ENCODE data around the gene CCSAP. TPM values are rescaled to one million over a fixed set of nuclear protein-coding genes. Genes with fewer than 3 reads are reported as not detected.

CCSAP gene
- polyA plus RNA-seq, 1 of the 3 experiments (the other 2 are of a cell fraction): 1.8 TPM

GRCh38 chr1:229303855-229304254, 39.0 kb downstream of the CCSAP start:
- peaks cover 57 to 75% of the 10 kb centered on the region in 2 experiments for H3K36me3 ChIP-seq (replicated peaks in 1 of 2; ENCODE audit: control insufficient read depth in 1 of 2, insufficient read depth in 2 of 2, low read length in 1 of 2)
- DNase-seq: no peak
- POLR2A ChIA-PET: no interaction called here

More at GRCh38 chr1:229303855-229304254, 39.0 kb downstream of the CCSAP start:
- Histone ChIP-seq H4K20me1 (ENCODE audit: insufficient read depth) (no peaks in the 10 kb centered on the region), H3K4me1 (ENCODE audit: control insufficient read depth in 1 of 2, insufficient read depth in 2 of 2, low read depth in 1 of 2, low read length in 1 of 2) (no peaks in the 10 kb centered on the region), H3K4me3 (ENCODE audit: low read depth in 2 of 2, low read length in 1 of 2) (no peak overlapping the region), H3F3A (replicated peaks; ENCODE audit: insufficient read depth) (no peaks in the 10 kb centered on the region), H2AFZ (ENCODE audit: low read depth) (no peak overlapping the region), H3K27ac (ENCODE audit: low read depth in 2 of 2, low read length in 1 of 2) (no peak overlapping the region), H3K9me2 (no peaks in the 10 kb centered on the region), H3K79me2 (ENCODE audit: insufficient read depth) (no peaks in the 10 kb centered on the region), H3K9ac (no peak overlapping the region), H3K27me3 (ENCODE audit: insufficient read depth) (no peaks in the 10 kb centered on the region), H3K9me3 (no peaks in the 10 kb centered on the region), H3K4me2 (no peak overlapping the region)
- TF ChIP-seq ELF1 (IDR thresholded peaks at IDR 0.05): no peak
- no peak for TF ChIP-seq TEAD4 (IDR thresholded peaks at IDR 0.05; ENCODE audit: borderline replicate concordance, insufficient read depth)
- TF ChIP-seq FOSL2 (IDR thresholded peaks at IDR 0.05; ENCODE audit: borderline replicate concordance, low read depth): no peak
- TF ChIP-seq GATA2 (CRISPR knock-in tag; IDR thresholded peaks at IDR 0.05): no peak
- TF ChIP-seq NFIC (IDR thresholded peaks at IDR 0.05; ENCODE audit: borderline replicate concordance): no peak
- no peak for TF ChIP-seq EZH2phosphoT487 (IDR thresholded peaks at IDR 0.05; ENCODE audit: borderline replicate concordance, low read depth)
- no peak for TF ChIP-seq TAF1 (IDR thresholded peaks at IDR 0.05; ENCODE audit: borderline replicate concordance, low read depth, low read length)
- TF ChIP-seq MXI1 (IDR thresholded peaks at IDR 0.05; ENCODE audit: low read depth, low read length): no peak
- TF ChIP-seq ZBTB33 (IDR thresholded peaks at IDR 0.05; ENCODE audit: borderline replicate concordance, low read depth): no peak
- TF ChIP-seq, protein P1, sequence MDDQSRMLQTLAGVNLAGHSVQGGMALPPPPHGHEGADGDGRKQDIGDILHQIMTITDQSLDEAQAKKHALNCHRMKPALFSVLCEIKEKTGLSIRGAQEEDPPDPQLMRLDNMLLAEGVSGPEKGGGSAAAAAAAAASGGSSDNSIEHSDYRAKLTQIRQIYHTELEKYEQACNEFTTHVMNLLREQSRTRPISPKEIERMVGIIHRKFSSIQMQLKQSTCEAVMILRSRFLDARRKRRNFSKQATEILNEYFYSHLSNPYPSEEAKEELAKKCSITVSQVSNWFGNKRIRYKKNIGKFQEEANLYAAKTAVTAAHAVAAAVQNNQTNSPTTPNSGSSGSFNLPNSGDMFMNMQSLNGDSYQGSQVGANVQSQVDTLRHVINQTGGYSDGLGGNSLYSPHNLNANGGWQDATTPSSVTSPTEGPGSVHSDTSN (IDR thresholded peaks at IDR 0.05): no peak
- no peak for TF ChIP-seq FOXJ3 (CRISPR knock-in tag; IDR thresholded peaks at IDR 0.05)
- TF ChIP-seq FOXM1 (IDR thresholded peaks at IDR 0.05; ENCODE audit: low read depth): no peak
- TF ChIP-seq, protein P2, sequence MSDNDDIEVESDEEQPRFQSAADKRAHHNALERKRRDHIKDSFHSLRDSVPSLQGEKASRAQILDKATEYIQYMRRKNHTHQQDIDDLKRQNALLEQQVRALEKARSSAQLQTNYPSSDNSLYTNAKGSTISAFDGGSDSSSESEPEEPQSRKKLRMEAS (IDR thresholded peaks at IDR 0.05; ENCODE audit: low read depth): no peak
- no peak for TF ChIP-seq GABPA (IDR thresholded peaks at IDR 0.05; ENCODE audit: low read depth)
- no peak for TF ChIP-seq NRF1 (IDR thresholded peaks at IDR 0.05; ENCODE audit: low read depth, low read length)
- TF ChIP-seq, protein P3, sequence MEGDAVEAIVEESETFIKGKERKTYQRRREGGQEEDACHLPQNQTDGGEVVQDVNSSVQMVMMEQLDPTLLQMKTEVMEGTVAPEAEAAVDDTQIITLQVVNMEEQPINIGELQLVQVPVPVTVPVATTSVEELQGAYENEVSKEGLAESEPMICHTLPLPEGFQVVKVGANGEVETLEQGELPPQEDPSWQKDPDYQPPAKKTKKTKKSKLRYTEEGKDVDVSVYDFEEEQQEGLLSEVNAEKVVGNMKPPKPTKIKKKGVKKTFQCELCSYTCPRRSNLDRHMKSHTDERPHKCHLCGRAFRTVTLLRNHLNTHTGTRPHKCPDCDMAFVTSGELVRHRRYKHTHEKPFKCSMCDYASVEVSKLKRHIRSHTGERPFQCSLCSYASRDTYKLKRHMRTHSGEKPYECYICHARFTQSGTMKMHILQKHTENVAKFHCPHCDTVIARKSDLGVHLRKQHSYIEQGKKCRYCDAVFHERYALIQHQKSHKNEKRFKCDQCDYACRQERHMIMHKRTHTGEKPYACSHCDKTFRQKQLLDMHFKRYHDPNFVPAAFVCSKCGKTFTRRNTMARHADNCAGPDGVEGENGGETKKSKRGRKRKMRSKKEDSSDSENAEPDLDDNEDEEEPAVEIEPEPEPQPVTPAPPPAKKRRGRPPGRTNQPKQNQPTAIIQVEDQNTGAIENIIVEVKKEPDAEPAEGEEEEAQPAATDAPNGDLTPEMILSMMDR (IDR thresholded peaks at IDR 0.05): no peak
- TF ChIP-seq EP300 (IDR thresholded peaks at IDR 0.05; ENCODE audit: borderline replicate concordance in 1 of 2, low read depth in 1 of 2, low read length in 1 of 2): no peak
- TF ChIP-seq TCF12 (IDR thresholded peaks at IDR 0.05): no peak
- no peak for TF ChIP-seq MEF2A (IDR thresholded peaks at IDR 0.05; ENCODE audit: borderline replicate concordance, low read depth)
- TF ChIP-seq SIN3A (IDR thresholded peaks at IDR 0.05; ENCODE audit: borderline replicate concordance, low read depth, low read length): no peak
- CTCF ChIA-PET: no interaction called here
- WGBS (ENCODE audit: low lambda C conversion rate): 91% methylated on average over 4 of the region's 4 CpGs
